Transverse colon (tissue), 4 donors: ENCODE measurements around the gene ZNF830. TPM values are rescaled to one million over a fixed set of nuclear protein-coding genes. Genes with fewer than 3 reads are reported as not detected.
"Not testable (repeated sequence)": the region's sequence is repeated elsewhere in the genome, so short reads cannot be mapped to it uniquely, and the experiment has no call there.

Experiments
- DNase-seq: peaks from one replicate; pipeline ENCODE4 v3.0.0-alpha.2; 2019
- H3K27ac ChIP-seq, 4 donors: fragments of 200-600 bp; sonication (generic); 2 replicates each; pipeline ENCODE4 v1.5.1; 2016 to 2018; ENCODE audit warnings: inconsistent platforms in 4 of 4
- H3K27me3 ChIP-seq: fragments of 200-600 bp; sonication (generic); 2 replicates; pipeline ENCODE4 v1.5.1; 2017; ENCODE audit warnings: inconsistent platforms
- H3K36me3 ChIP-seq, 4 donors: fragments of 200-600 bp; sonication (generic); 2 replicates each; pipeline ENCODE4 v1.5.1; 2017 to 2019; ENCODE audit warnings: inconsistent platforms in 4 of 4
- H3K4me1 ChIP-seq, 4 donors: fragments of 200-600 bp; sonication (generic); 2 replicates each; pipeline ENCODE4 v1.5.1; 2017 to 2020; ENCODE audit warnings: inconsistent platforms in 4 of 4
- H3K4me3 ChIP-seq, 4 donors: fragments of 200-600 bp; sonication (generic); 1 replicate in 1 of 4; 2 replicates in 3 of 4; pipeline versions ENCODE4 v1.5.1 to v1.6.1; 2017 to 2019; ENCODE audit warnings: inconsistent platforms in 4 of 4
- H3K9me3 ChIP-seq, 2 donors: fragments of 200-600 bp; sonication (generic); 2 replicates each; pipeline ENCODE4 v1.5.1; 2017 to 2019; ENCODE audit warnings: inconsistent platforms in 2 of 2
- EP300 ChIP-seq: sonication (generic); formaldehyde crosslinking; IDR thresholded peaks from one replicate; pipeline ENCODE4 v1.6.1; 2017; ENCODE audit warnings: antibody characterized with exemption, low read depth
- POLR2A ChIP-seq: fragments of 450-650 bp; IDR thresholded peaks from one replicate; pipeline ENCODE4 v1.6.1; 2016; ENCODE audit warnings: antibody characterized with exemption, mild to moderate bottlenecking, moderate library complexity
- POLR2AphosphoS5 ChIP-seq, 3 donors: sonication (generic); formaldehyde crosslinking; IDR thresholded peaks; one replicate each; pipeline ENCODE4 v1.6.1; 2016; ENCODE audit warnings: antibody characterized with exemption in 3 of 3
- WGBS, 2 donors: methylation state at CpG; one replicate each; pipeline ENCODE4 v1.1.5; 2018; ENCODE audit warnings: low coverage in 1 of 2; 5-methylcytosine and 5-hydroxymethylcytosine counted together
- in situ Hi-C, 4 donors: fragments of 200-750 bp; cut with MboI; loops; one replicate each; pipeline versions ENCODE4 v1.15.0 to v1.15.1; 2017; ENCODE audit warnings: low sequenced_read_pairs in 3 of 4, low pct_ligation_motif_present in 1 of 4, low pct_unique_long_range_greater_than_20kb in 1 of 4
- intact Hi-C: fragments of 100-400 bp; cut with DNase I; formaldehyde crosslinking; loops from one replicate; pipeline ENCODE4 v1.15.1; 2023; ENCODE audit warnings: low total_unique reads
- total RNA-seq, 4 donors: library from RNA; depleted of rRNA; stranded (reverse); fragments of >200 nt; gene quantifications; one replicate each; pipeline ENCODE4 v1.1.0, GENCODE V29; 2016
- TF ChIP-seq, protein P1 (sequence below), 5 experiments: fragments of 200-600 bp in 3 of 5; fragments of 450-650 bp in 2 of 5; sonication (generic) in 3 of 5; IDR thresholded peaks; 1 replicate in 2 of 5; 2 replicates in 3 of 5; pipeline ENCODE4 v1.5.1; 2016 to 2017; ENCODE audit warnings: antibody characterized with exemption in 5 of 5, inconsistent platforms in 3 of 5, mild to moderate bottlenecking in 2 of 5, moderate library complexity in 1 of 5

The ZNF830 gene
- total RNA-seq, 4 donors from 2014 or later: 10.9 to 21.7 (median 14.1) TPM

DNA sequence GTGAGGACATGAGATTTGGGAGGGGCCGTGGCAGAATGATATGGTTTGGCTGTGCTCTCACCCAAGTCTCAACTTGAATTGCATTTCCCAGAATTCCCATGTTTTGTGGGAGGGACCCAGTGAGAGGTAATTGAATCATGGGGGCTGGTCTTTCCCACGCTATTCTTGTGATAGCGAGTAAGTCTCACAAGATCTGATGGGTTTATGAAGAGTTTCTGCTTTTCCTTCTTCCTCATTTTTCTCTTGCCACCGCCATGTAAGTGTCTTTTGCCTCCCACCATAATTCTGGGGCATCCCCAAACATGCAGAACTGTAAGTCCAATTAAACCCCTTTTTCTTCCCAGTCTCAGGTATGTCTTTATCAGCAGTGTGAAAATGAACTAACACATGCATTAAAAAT is 40.7 kb upstream of the ZNF830 start:
- Histone ChIP-seq H3K36me3 (no peaks in the 10 kb centered on the region), H3K27me3 (no peaks in the 10 kb centered on the region), H3K9me3 (no peaks in the 10 kb centered on the region), H3K4me1 (no peaks in the 10 kb centered on the region), H3K4me3 (no peak overlapping the region), H3K27ac (no peak overlapping the region)
- WGBS, 2 donors: 85 to 88% methylated on average over 4 of the region's 4 CpGs
- TF ChIP-seq EP300 (no peak), POLR2AphosphoS5 (IDR thresholded peaks at IDR 0.05) (no peak), POLR2A (no peak)
- TF ChIP-seq, protein P1, sequence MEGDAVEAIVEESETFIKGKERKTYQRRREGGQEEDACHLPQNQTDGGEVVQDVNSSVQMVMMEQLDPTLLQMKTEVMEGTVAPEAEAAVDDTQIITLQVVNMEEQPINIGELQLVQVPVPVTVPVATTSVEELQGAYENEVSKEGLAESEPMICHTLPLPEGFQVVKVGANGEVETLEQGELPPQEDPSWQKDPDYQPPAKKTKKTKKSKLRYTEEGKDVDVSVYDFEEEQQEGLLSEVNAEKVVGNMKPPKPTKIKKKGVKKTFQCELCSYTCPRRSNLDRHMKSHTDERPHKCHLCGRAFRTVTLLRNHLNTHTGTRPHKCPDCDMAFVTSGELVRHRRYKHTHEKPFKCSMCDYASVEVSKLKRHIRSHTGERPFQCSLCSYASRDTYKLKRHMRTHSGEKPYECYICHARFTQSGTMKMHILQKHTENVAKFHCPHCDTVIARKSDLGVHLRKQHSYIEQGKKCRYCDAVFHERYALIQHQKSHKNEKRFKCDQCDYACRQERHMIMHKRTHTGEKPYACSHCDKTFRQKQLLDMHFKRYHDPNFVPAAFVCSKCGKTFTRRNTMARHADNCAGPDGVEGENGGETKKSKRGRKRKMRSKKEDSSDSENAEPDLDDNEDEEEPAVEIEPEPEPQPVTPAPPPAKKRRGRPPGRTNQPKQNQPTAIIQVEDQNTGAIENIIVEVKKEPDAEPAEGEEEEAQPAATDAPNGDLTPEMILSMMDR (IDR thresholded peaks at IDR 0.05): no peak
- no peak for DNase-seq
- in situ Hi-C loops (no loop called here), intact Hi-C loops (no loop called here)

DNA sequence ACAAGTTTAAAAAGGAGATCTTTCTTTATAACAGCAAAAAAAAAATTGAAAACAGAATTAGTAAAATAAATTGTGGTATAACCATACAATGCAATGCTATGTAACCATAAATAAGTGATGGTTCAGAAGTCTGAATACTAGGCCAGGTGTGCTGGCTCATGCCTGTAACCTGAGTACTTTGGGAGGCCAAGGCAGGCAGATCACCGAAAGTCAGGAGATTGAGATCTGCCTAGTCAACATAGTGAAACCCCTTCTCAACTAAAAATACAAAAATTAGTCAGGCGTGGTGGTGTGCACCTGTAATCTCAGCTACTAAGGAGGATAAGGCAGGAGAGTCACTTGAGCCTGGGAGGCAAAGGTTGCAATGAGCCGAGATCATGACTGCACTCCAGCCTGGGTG is 34.7 kb upstream of the ZNF830 start:
- DNase-seq: no peak
- no peak overlapping the region for H3K27ac ChIP-seq
- no peaks in the 10 kb centered on the region for H3K27me3 ChIP-seq
- TF ChIP-seq POLR2A (no peak), EP300 (no peak), POLR2AphosphoS5 (IDR thresholded peaks at IDR 0.05) (no peak)
- TF ChIP-seq, protein P1 (IDR thresholded peaks at IDR 0.05): no peak
- H3K9me3 ChIP-seq: no peaks in the 10 kb centered on the region
- WGBS, 2 donors: 78 to 97% methylated on average over 3 of the region's 3 CpGs
- in situ Hi-C loops: no loop called here
- no peaks in the 10 kb centered on the region for H3K4me1 ChIP-seq
- H3K4me3 ChIP-seq: no peak overlapping the region
- no peaks in the 10 kb centered on the region for H3K36me3 ChIP-seq
- intact Hi-C loops: no loop called here

DNA sequence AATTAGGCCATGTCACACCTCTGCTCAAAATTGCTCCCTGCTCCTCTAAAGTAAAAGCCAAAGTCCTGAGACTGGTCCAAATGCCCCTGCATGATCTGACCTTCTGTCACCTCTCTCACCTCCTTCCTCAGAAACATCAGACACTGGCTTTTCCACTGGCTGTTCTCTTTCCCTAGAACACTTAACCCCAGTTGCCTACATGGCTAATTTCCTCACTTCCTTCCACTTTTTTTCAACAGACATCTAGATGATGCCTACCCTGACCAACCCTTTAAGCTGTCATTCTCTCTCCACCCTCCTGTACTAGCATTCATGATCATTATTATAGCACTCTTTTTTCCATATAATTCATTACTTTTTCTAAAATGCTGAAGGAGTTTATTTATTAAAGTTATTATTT is 31.1 kb upstream of the ZNF830 start:
- TF ChIP-seq POLR2AphosphoS5 (IDR thresholded peaks at IDR 0.05): no peak
- no peak for TF ChIP-seq POLR2A
- no peak for TF ChIP-seq EP300
- TF ChIP-seq, protein P1 (IDR thresholded peaks at IDR 0.05): no peak
- no peak for DNase-seq
- no peaks in the 10 kb centered on the region for H3K4me1 ChIP-seq
- no peaks in the 10 kb centered on the region for H3K27me3 ChIP-seq
- H3K9me3 ChIP-seq: no peaks in the 10 kb centered on the region
- intact Hi-C loops (no loop called here), in situ Hi-C loops (no loop called here)
- no peak overlapping the region for H3K4me3 ChIP-seq
- no peak overlapping the region for H3K27ac ChIP-seq
- no peaks in the 10 kb centered on the region for H3K36me3 ChIP-seq

DNA sequence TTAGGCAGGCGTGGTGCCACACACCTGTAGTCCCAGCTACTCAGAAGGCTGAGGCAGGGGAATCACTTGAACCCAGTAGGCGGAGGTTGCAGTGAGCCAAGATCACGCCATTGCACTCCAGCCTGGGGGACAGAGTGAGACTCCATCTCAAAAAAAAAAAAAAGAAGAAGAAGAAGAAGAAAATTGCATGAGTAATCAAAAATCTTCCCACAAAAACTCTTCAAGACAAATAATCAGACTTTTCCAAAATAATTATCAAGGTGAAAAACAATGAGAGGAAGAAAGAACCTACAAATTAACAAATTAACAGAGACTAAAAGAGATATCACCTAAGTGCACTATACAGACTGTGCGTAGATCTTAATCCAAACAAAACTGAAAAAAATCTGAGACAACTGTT is 10.6 kb upstream of the ZNF830 start:
- DNase-seq, H3K27ac ChIP-seq, intact Hi-C loops, in situ Hi-C loops, H3K4me1 ChIP-seq, H3K36me3 ChIP-seq, H3K27me3 ChIP-seq, H3K4me3 ChIP-seq, H3K9me3 ChIP-seq: not testable (repeated sequence)
- WGBS, 2 donors: 93% methylated on average over 1 to 4 of the region's 4 CpGs

DNA sequence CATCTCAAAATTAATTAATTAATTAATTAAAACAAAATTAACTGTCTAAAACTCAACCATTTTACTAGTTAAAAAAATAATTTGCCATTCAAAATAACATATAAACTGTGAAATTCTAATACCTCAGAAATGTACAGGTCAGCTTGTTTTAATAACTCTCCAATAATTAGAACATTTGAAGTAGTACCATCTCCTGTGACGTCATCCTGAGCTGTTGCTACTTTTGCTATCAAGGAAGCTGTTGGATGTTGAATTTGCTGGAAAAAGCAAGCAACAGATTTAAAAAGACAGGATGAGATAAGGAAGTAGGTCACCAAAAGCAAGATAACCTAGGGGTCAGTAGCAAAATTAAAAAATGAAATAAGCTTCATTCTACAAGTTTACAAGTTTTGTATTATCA is 2.9 kb upstream of the ZNF830 start:
- TF ChIP-seq POLR2AphosphoS5 (IDR thresholded peaks at IDR 0.05): no peak
- TF ChIP-seq, protein P1 (IDR thresholded peaks at IDR 0.05): no peak
- no peak for TF ChIP-seq EP300
- no peak for TF ChIP-seq POLR2A
- peaks cover 0 to 3% (median 0%) of the 10 kb centered on the region in 4 donors for H3K36me3 ChIP-seq

More for the DNA sequence above, 2.9 kb upstream of the ZNF830 start:
- in situ Hi-C loops (no loop called here), intact Hi-C loops (no loop called here)
- no peaks in the 10 kb centered on the region for H3K27me3 ChIP-seq
- H3K4me1 ChIP-seq: peaks cover 11 to 21% (median 14%) of the 10 kb centered on the region in 4 donors
- no peaks in the 10 kb centered on the region for H3K9me3 ChIP-seq
- H3K4me3 ChIP-seq: no peak overlapping the region
- 83 to 92% methylated on average over 1 of the region's 1 CpG for WGBS, 2 donors
- DNase-seq: no peak
- no peak overlapping the region for H3K27ac ChIP-seq
